Sigmoid colon (tissue), 4 donors: Measurements from ENCODE around the gene NRDE2.

Source experiments
- EP300 ChIP-seq, 4 donors: sonication (generic); formaldehyde crosslinking; IDR thresholded peaks; one replicate each; pipeline ENCODE4 v1.6.1; 2017; ENCODE audit warnings: antibody characterized with exemption in 4 of 4
- POLR2A ChIP-seq, 2 donors: fragments of 450-650 bp; IDR thresholded peaks; one replicate each; pipeline ENCODE4 v1.6.1; 2016; ENCODE audit warnings: antibody characterized with exemption in 2 of 2, mild to moderate bottlenecking in 2 of 2, moderate library complexity in 2 of 2
- POLR2AphosphoS5 ChIP-seq, 4 donors: sonication (generic); formaldehyde crosslinking; IDR thresholded peaks; one replicate each; pipeline ENCODE4 v1.6.1; 2017; ENCODE audit warnings: antibody characterized with exemption in 4 of 4
- TF ChIP-seq, protein P1 (sequence below), 4 experiments: fragments of 450-650 bp in 3 of 4; fragments of 200-600 bp in 1 of 4; IDR thresholded peaks; one replicate each; pipeline ENCODE4 v1.5.1; 2016 to 2019; ENCODE audit warnings: antibody characterized with exemption in 4 of 4, mild to moderate bottlenecking in 3 of 4, moderate library complexity in 2 of 4

DNA sequence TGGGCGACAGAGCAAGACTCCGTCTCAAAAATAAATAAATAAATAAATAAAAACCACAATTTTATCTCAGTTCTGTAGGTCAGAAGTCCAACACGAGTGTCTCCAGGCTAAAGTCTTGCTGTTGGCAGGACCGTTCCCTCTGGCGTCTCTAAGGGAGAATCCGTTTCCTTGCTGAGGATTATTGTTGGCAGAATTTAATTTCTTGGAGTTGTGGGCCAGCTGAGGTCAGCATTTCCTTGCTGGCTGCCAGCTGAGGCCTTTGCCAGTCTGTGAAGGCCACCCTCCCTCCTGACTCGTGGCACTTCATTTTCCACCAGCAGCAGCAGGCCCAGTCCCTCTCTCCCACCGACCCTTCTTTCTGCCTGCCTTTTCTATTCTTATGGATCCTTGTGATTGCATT lies 58.2 kb downstream of the NRDE2 start:
- TF ChIP-seq POLR2AphosphoS5 (IDR thresholded peaks at IDR 0.05) (no peak), EP300 (IDR thresholded peaks at IDR 0.05) (no peak), POLR2A (IDR thresholded peaks at IDR 0.05) (no peak)
- TF ChIP-seq, protein P1, sequence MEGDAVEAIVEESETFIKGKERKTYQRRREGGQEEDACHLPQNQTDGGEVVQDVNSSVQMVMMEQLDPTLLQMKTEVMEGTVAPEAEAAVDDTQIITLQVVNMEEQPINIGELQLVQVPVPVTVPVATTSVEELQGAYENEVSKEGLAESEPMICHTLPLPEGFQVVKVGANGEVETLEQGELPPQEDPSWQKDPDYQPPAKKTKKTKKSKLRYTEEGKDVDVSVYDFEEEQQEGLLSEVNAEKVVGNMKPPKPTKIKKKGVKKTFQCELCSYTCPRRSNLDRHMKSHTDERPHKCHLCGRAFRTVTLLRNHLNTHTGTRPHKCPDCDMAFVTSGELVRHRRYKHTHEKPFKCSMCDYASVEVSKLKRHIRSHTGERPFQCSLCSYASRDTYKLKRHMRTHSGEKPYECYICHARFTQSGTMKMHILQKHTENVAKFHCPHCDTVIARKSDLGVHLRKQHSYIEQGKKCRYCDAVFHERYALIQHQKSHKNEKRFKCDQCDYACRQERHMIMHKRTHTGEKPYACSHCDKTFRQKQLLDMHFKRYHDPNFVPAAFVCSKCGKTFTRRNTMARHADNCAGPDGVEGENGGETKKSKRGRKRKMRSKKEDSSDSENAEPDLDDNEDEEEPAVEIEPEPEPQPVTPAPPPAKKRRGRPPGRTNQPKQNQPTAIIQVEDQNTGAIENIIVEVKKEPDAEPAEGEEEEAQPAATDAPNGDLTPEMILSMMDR (IDR thresholded peaks at IDR 0.05), result no peak
